Left renal pelvis (tissue), 4 donors: ENCODE data around the gene ELK3. TPM values are rescaled to one million over a fixed set of nuclear protein-coding genes. Genes with fewer than 3 reads are reported as not detected.

ENCODE experiments used
- DNase-seq, 4 donors: peaks; one replicate each; pipeline ENCODE4 v3.0.0-alpha.2; 2013; ENCODE audit warnings: low read depth in 4 of 4, low spot score in 3 of 4
- polyA plus RNA-seq, 4 donors: library from polyadenylated mRNA; unstranded; fragments of 120-200 nt; gene quantifications; one replicate each; pipeline ENCODE4 v1.2.1, GENCODE V29; 2013; ENCODE audit not compliant: insufficient read length in 4 of 4

Gene ELK3
- polyA plus RNA-seq, 4 donors: 49.5 to 70.6 (median 64.3) TPM

DNA sequence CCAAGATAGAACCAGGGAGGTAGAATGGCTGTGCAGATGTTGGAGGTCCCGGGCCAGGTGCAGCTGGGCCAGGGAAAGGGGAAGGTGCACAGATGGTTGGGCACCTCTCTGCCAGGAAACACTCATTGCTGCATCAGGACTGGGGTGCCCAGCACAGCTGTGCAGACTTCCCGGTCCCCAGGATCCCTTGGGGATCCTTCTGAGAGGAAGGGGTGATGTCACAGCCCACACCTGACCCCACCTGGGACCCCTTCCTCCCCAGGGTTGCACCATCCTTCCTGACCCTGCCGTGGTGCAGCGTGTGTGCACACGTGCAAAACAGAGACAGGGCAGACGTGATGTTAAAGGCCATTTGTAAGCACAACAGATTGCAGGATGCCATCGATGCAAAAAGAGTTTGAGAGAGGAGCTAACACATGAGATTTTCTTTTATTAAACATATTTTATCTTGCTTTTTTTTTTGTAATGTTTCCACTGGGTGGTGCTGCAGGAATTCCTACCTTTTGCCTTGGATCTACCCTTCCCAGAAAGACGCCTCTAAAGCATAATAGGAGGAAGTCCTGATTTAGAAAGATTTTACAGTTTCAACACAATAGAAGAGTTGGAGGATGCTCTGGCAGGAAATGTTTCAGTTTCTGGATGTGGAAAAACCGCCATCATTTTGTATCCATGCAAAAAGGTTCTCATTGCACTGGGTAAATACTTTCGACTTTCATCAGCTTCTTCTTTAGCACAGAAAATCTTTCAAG is 14.8 kb downstream of the ELK3 start:
- DNase-seq: no peak

- no peak for DNase-seq
These were observed 16.3 kb downstream of the ELK3 start for GRCh38 chr12:96210376-96211055.

- DNase-seq: no peak
These were observed 17.8 kb downstream of the ELK3 start for GRCh38 chr12:96211988-96212387.

- no peak for DNase-seq
These were observed 18.5 kb downstream of the ELK3 start for GRCh38 chr12:96212456-96213375.

GRCh38 chr12:96213869-96214268 is 19.7 kb downstream of the ELK3 start:
- no peak for DNase-seq

- no peak for DNase-seq
These were observed 21.7 kb downstream of the ELK3 start for GRCh38 chr12:96215919-96216273.

DNA sequence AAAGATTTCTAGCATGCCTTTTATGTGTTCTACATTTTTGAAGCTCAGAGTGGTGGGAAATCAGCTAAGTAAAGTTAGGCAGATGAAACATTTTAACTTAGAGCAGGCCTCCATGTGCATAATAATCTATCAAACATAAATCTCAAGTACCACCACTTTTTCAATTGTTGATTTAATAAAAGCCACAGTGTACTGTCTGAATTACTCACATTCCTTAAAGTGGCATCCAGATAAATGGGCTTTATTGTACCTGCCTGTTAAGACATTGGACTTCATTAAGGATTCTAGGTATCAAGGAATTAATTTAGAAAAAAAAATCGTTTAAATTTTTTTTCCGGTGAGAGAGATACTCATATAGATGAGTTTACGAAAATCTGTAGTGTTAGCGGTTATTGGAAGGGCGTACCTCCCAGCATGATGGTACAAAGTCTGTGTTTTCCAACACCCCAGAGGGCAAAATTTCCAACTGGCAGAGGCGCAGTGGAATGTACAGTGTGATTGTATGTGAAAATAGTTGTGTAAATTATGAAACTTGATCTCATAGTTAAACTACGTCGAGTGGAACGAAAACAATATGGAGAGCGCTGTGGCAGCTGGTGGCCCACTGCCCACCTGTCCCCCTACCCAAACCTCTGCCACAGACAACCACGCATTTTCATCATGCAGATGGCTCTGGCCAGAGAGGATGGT is 25.0 kb downstream of the ELK3 start:
- no peak for DNase-seq

- DNase-seq: no peak
These were observed 25.6 kb downstream of the ELK3 start for GRCh38 chr12:96219700-96220206.

DNA sequence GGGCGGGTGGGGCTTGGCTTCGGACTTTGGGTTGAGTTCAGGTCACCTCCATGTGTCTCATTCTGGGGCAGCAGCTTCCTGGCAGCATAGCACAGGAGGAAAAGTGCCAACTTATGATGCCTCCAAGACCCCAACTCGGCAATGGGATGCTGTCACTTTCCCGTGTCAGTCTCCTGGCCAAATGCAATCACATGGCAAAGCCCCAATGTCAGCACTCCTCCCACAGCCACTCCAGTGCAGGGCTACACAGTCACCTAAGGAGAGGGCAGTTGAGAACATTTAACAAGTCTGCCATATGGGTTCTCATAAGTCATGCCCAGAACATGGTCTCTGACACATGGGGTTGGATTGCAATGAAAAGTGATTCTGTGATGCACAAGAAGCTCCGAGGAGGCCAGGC is 26.7 kb downstream of the ELK3 start:
- DNase-seq: no peak

DNA sequence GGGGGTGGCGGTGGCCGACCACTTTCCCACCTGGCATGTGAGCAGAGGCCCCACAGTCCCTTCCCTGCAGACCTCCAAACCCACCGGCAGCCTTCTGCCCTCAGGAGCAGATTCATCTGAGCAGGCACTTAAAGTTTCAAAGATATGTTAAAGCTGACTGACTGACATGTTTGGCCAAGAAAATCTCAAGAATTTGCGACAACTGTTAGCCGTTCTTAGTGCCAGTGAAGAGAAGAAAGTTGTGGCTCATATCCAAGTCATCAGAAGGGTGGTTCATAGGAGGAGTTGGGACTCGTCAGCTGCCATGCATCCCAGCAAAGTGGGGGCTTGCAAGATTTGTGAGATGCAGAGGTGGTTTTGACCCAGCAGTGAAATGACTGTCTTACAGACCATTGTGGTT is 27.2 kb downstream of the ELK3 start:
- no peak for DNase-seq

DNA sequence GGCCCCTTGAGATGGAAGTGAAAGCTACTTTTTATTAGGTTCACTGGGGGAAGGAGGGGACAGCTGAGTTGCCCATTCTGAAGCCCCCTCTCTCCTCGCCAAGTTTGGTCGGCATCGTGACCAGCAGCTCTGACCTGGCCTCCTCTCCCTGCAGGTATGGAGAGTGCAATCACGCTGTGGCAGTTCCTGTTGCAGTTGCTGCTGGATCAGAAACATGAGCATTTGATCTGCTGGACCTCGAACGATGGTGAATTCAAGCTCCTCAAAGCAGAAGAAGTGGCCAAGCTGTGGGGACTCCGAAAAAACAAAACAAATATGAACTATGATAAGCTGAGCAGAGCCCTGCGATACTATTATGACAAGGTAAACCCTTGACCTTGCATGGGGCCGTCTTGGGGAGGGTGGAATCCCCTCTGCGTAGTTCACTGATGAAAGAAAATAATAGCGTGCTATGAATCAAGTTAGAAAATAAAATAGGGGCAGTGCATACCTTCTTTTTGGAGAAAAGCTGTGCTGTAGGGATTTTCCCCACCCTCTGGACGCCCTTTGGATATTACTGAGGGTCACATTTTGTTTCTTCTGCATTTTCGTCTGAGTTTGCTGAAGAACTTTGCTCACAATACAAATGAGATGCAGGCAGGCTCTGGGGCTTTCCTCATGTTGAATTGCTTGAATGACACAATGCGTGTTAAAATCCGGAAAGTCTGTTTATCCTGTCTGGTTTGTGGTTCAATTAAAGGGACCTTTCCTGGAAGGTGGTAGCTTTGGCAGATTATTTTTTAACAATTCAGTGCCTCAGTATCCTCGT is 29.4 kb downstream of the ELK3 start:
- no peak for DNase-seq

GRCh38 chr12:96224219-96224615 is 30.0 kb downstream of the ELK3 start:
- DNase-seq: no peak

GRCh38 chr12:96225044-96225855 is 31.1 kb downstream of the ELK3 start:
- DNase-seq: no peak

DNA sequence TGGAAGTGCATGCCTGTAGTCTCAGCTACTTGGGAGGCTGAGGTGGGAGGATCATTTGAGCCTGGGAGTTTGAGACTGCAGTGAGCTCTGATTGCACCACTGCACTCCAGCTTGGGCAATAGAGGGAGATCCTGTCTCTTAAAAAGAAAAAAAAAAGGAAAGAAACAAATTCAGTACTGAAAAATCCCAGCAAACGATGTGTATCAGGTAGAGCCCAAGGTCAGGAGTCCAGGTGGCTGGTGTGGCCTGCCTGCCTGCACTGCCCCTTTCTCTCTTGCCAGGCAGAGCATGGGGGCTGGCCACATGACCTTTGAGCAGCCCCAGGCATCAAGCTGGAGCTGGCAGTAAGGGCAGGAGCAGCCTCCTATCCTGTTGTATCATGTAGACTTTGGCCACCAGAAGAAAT is 31.8 kb downstream of the ELK3 start:
- no peak for DNase-seq

DNA sequence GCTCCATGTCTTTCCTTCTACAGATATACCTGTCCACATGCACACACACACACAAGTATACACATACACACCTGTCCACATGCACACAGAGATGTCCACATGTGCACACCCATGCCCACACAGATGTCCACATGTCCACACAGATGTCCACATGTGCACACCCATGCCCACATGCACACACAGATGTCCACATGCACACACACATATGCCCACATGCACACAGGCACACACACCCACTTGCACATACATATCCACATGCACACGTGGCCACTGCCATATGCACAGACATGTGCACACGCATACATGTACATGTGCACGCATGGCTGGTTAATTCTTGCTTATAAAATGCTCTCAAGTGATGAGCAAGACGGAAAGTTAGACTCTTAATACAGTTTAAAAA is 32.2 kb downstream of the ELK3 start:
- no peak for DNase-seq

- no peak for DNase-seq
These were observed 32.7 kb downstream of the ELK3 start for GRCh38 chr12:96226801-96227348.

DNA sequence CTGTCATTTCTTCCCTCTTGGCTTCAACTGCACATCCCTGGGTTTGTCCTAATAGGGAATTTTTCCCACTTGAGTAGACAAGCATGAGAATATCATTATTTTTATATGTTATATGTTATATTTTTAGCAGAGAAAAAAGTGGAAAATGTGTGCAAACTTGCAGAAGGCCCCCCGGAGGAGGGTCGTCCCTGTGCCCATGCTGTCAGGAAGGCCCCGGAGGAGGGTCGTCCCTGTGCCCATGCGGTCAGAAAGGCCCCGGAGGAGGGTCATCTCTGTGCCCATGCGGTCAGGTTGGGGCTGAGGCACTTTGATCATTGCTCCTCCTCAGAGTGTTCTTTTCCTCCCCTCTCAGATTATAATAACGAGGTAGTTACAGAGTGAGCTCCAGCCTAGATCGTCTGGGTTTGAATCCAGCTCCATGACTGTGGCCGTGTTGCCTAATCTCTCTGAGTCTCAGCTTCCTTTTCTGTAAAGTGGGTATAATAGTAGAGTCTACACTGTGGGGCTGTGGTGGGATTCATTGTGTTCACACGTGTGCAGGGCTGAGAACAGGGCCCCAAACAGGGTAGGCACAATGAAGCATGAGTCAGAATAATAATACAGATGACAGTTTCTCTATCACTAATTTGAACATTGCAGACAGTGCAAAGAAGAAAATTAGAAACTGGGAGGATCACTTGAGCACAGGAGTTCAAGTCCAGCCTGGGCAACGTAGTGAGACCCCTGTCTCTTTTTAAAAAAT is 33.4 kb downstream of the ELK3 start:
- no peak for DNase-seq
